Upper lobe of left lung (tissue), 4 donors: ENCODE measurements around the gene RBPMS2.

Experiments
- CTCF ChIP-seq, 6 experiments: fragments of 450-650 bp in 4 of 6; fragments of 200-600 bp in 2 of 6; sonication (generic) in 2 of 6; IDR thresholded peaks; one replicate each; pipeline ENCODE4 v1.5.1; 2016 to 2019; ENCODE audit warnings: antibody characterized with exemption in 6 of 6
- EP300 ChIP-seq, 4 donors: sonication (generic); formaldehyde crosslinking; IDR thresholded peaks; one replicate each; pipeline ENCODE4 v1.5.1; 2017; ENCODE audit warnings: antibody characterized with exemption in 4 of 4, control low read depth in 2 of 4

GRCh38 chr15:64691896-64692565 is 83.4 kb downstream of the RBPMS2 start:
- TF ChIP-seq CTCF (IDR thresholded peaks at IDR 0.05) (no peak), EP300 (IDR thresholded peaks at IDR 0.05) (no peak)
